Measurements from ENCODE around the gene FBXL20.
"Not testable (repeated sequence)": the region's sequence is repeated elsewhere in the genome, so short reads cannot be mapped to it uniquely, and the experiment has no call there.

FBXL20 gene

GRCh38 chr17:39283098-39283497, 118.3 kb downstream of the FBXL20 start:
- no peak for TF ChIP-seq CTCF (IDR thresholded peaks at IDR 0.05; ENCODE audit: low read depth, low read length)
- Histone ChIP-seq H3K9me3 (ENCODE audit: severe bottlenecking) (no peaks in the 10 kb centered on the region), H3K27me3 (ENCODE audit: insufficient read depth, low read depth, severe bottlenecking) (no peaks in the 10 kb centered on the region), H3K27ac (no peak overlapping the region), H3K4me3 (ENCODE audit: low read depth, low read length) (no peak overlapping the region), H3K36me3 (peaks cover 17% of the 10 kb centered on the region)
- no peak for DNase-seq

- no peaks in the 10 kb centered on the region for H3K9me3 ChIP-seq (ENCODE audit: severe bottlenecking)
- DNase-seq, result no peak
- no peaks in the 10 kb centered on the region for H3K27me3 ChIP-seq (ENCODE audit: insufficient read depth, low read depth, severe bottlenecking)
- H3K4me3 ChIP-seq (ENCODE audit: low read depth, low read length), result no peak overlapping the region
- peaks cover 18% of the 10 kb centered on the region for H3K36me3 ChIP-seq
- TF ChIP-seq CTCF (IDR thresholded peaks at IDR 0.05; ENCODE audit: low read depth, low read length), result no peak
- no peak overlapping the region for H3K27ac ChIP-seq
Observed at GRCh38 chr17:39281806-39282205, 119.6 kb downstream of the FBXL20 start.

GRCh38 chr17:39278246-39278645, 123.2 kb downstream of the FBXL20 start:
- not testable (repeated sequence) for H3K27me3 ChIP-seq (ENCODE audit: insufficient read depth, low read depth, severe bottlenecking); H3K4me3 ChIP-seq (ENCODE audit: low read depth, low read length); DNase-seq; H3K9me3 ChIP-seq (ENCODE audit: severe bottlenecking); H3K27ac ChIP-seq
- peaks cover 21% of the 10 kb centered on the region for H3K36me3 ChIP-seq

GRCh38 chr17:39277110-39277509, 124.3 kb downstream of the FBXL20 start:
- H3K4me3 ChIP-seq (ENCODE audit: low read depth, low read length), result no peak overlapping the region
- DNase-seq, result no peak
- no peak overlapping the region for H3K27ac ChIP-seq
- no peaks in the 10 kb centered on the region for H3K27me3 ChIP-seq (ENCODE audit: insufficient read depth, low read depth, severe bottlenecking)
- H3K36me3 ChIP-seq, result peaks cover 21% of the 10 kb centered on the region
- no peaks in the 10 kb centered on the region for H3K9me3 ChIP-seq (ENCODE audit: severe bottlenecking)
- TF ChIP-seq CTCF (IDR thresholded peaks at IDR 0.05; ENCODE audit: low read depth, low read length), result no peak

- DNase-seq, result no peak
- no peak for TF ChIP-seq CTCF (IDR thresholded peaks at IDR 0.05; ENCODE audit: low read depth, low read length)
- no peaks in the 10 kb centered on the region for H3K9me3 ChIP-seq (ENCODE audit: severe bottlenecking)
- H3K36me3 ChIP-seq, result peaks cover 18% of the 10 kb centered on the region
- H3K4me3 ChIP-seq (ENCODE audit: low read depth, low read length), result no peak overlapping the region
- H3K27ac ChIP-seq, result no peak overlapping the region
- H3K27me3 ChIP-seq (ENCODE audit: insufficient read depth, low read depth, severe bottlenecking), result no peaks in the 10 kb centered on the region
Observed at GRCh38 chr17:39276113-39276512, 125.3 kb downstream of the FBXL20 start.

GRCh38 chr17:39271546-39271945, 129.9 kb downstream of the FBXL20 start:
- no peak for TF ChIP-seq CTCF (IDR thresholded peaks at IDR 0.05; ENCODE audit: low read depth, low read length)
- Histone ChIP-seq H3K27ac (no peak overlapping the region), H3K4me3 (ENCODE audit: low read depth, low read length) (no peak overlapping the region), H3K36me3 (peaks cover 22% of the 10 kb centered on the region), H3K27me3 (ENCODE audit: insufficient read depth, low read depth, severe bottlenecking) (no peaks in the 10 kb centered on the region), H3K9me3 (ENCODE audit: severe bottlenecking) (no peaks in the 10 kb centered on the region)
- DNase-seq, result no peak

All from WERI-Rb-1 (cell line).